ENCODE results near the gene TRPM1. TPM values are rescaled to one million over a fixed set of nuclear protein-coding genes. Genes with fewer than 3 reads are reported as not detected.

The TRPM1 gene
- total RNA-seq, 2 experiments from 2014 or later = not detected

- no peak for TF ChIP-seq CTCF (IDR thresholded peaks at IDR 0.05)
- Mint-ChIP-seq H3K27me3 (no peaks in the 10 kb centered on the region), H3K4me1 (ENCODE audit: low read depth) (no peaks in the 10 kb centered on the region), H3K27ac (no peak overlapping the region), H3K9me3 (no peaks in the 10 kb centered on the region), H3K4me3 (no peak overlapping the region), H3K36me3 (ENCODE audit: low read depth) (no peaks in the 10 kb centered on the region)
- ATAC-seq (no peak), DNase-seq (no peak)
- CTCF ChIA-PET = no interaction called here
- intact Hi-C loops (cut with micrococcal nuclease) = loop anchor here (10.0 kb wide), 1 partner anchor 84 kb away; no protein-coding TSS in a partner anchor
- POLR2A ChIA-PET = no interaction called here
These were observed 60.9 kb downstream of the TRPM1 start for GRCh38 chr15:31040611-31041010.

GRCh38 chr15:31039961-31040360 is 61.6 kb downstream of the TRPM1 start:
- no peak for ATAC-seq
- DNase-seq = no peak
- ChIA-PET CTCF (interaction anchor here (1.3 kb wide), 1 partner anchor 89 kb away, joined by 3 read pairs; no protein-coding TSS in a partner anchor), POLR2A (interaction anchor here (1.2 kb wide), 1 partner anchor 10 kb away, joined by 4 read pairs; no protein-coding TSS in a partner anchor)
- Mint-ChIP-seq H3K27ac (no peak overlapping the region), H3K4me1 (ENCODE audit: low read depth) (no peaks in the 10 kb centered on the region), H3K36me3 (ENCODE audit: low read depth) (no peaks in the 10 kb centered on the region), H3K9me3 (no peaks in the 10 kb centered on the region), H3K4me3 (no peak overlapping the region), H3K27me3 (no peaks in the 10 kb centered on the region)
- no peak for TF ChIP-seq CTCF (IDR thresholded peaks at IDR 0.05)
- intact Hi-C loops (cut with micrococcal nuclease) = loop anchor here (10.0 kb wide), 1 partner anchor 85 kb away; no protein-coding TSS in a partner anchor

GRCh38 chr15:31037731-31038477 is 63.6 kb downstream of the TRPM1 start:
- TF ChIP-seq CTCF (IDR thresholded peaks at IDR 0.05) = no peak
- H3K27ac Mint-ChIP-seq = no peak overlapping the region
- ATAC-seq (no peak), DNase-seq (no peak)
- CTCF ChIA-PET = no interaction called here
- intact Hi-C loops (cut with micrococcal nuclease) = no loop called here
- no peaks in the 10 kb centered on the region for H3K36me3 Mint-ChIP-seq (ENCODE audit: low read depth)
- H3K27me3 Mint-ChIP-seq = no peaks in the 10 kb centered on the region
- no peaks in the 10 kb centered on the region for H3K9me3 Mint-ChIP-seq
- H3K4me3 Mint-ChIP-seq = no peak overlapping the region
- no peaks in the 10 kb centered on the region for H3K4me1 Mint-ChIP-seq (ENCODE audit: low read depth)
- POLR2A ChIA-PET = no interaction called here

GRCh38 chr15:31036783-31037182 is 64.7 kb downstream of the TRPM1 start:
- Mint-ChIP-seq H3K9me3 (no peaks in the 10 kb centered on the region), H3K4me3 (no peak overlapping the region), H3K27ac (no peak overlapping the region), H3K4me1 (ENCODE audit: low read depth) (no peaks in the 10 kb centered on the region), H3K36me3 (ENCODE audit: low read depth) (no peaks in the 10 kb centered on the region), H3K27me3 (no peaks in the 10 kb centered on the region)
- ChIA-PET CTCF (no interaction called here), POLR2A (no interaction called here)
- no peak for DNase-seq
- no peak for TF ChIP-seq CTCF (IDR thresholded peaks at IDR 0.05)
- ATAC-seq = no peak
- intact Hi-C loops (cut with micrococcal nuclease) = no loop called here

GRCh38 chr15:31035610-31036009 is 65.9 kb downstream of the TRPM1 start:
- DNase-seq (no peak), ATAC-seq (no peak)
- no peaks in the 10 kb centered on the region for H3K27me3 Mint-ChIP-seq
- H3K4me3 Mint-ChIP-seq = no peak overlapping the region
- CTCF ChIA-PET = no interaction called here
- no peak overlapping the region for H3K27ac Mint-ChIP-seq
- H3K4me1 Mint-ChIP-seq (ENCODE audit: low read depth) = no peaks in the 10 kb centered on the region
- TF ChIP-seq CTCF (IDR thresholded peaks at IDR 0.05) = no peak
- no peaks in the 10 kb centered on the region for H3K36me3 Mint-ChIP-seq (ENCODE audit: low read depth)
- no peaks in the 10 kb centered on the region for H3K9me3 Mint-ChIP-seq
- POLR2A ChIA-PET = interaction anchor here (1.2 kb wide), 1 partner anchor 43 kb away, joined by 4 read pairs; no protein-coding TSS in a partner anchor
- intact Hi-C loops (cut with micrococcal nuclease) = no loop called here

Measured in activated CD8-positive, alpha-beta T cell treated with anti-CD3 and anti-CD28 coated beads for 36 hours (primary cell).